H1 (cell line): Measurements from ENCODE around the gene DNAJC16. TPM values are rescaled to one million over a fixed set of nuclear protein-coding genes. Genes with fewer than 3 reads are reported as not detected.

Source experiments
- CTCF ChIA-PET: fragments of 300-600 bp; sonication (Branson Sonifier 250); formaldehyde crosslinking; loops from one replicate; lab custom pipeline; 2021; ENCODE audit not compliant: partially characterized antibody; lab: Charles Lee
- POLR2A ChIA-PET: fragments of 300-600 bp; sonication (Branson Sonifier 250); formaldehyde crosslinking; loops from one replicate; lab custom pipeline; 2021; ENCODE audit warnings: inconsistent platforms; ENCODE audit not compliant: partially characterized antibody; lab: Charles Lee
- DNase-seq, 2 experiments: peaks; one replicate each; pipeline versions ENCODE4 v3.0.0 to v3.0.0-alpha.2; 2010 to 2022; ENCODE audit warnings: low spot score in 2 of 2, low read depth in 1 of 2, mixed read lengths in 1 of 2
- FAIRE-seq: peaks from 2 replicates; lab custom pipeline; 2011; peaks lifted over from hg19 to GRCh38; lab: Jason Lieb, UNC
- H2AFZ ChIP-seq: 2 replicates; pipeline ENCODE4 v1.8.1; 2012; ENCODE audit warnings: low read length, inconsistent platforms
- H2AK5ac ChIP-seq: 2 replicates; pipeline ENCODE4 v1.6.1; 2013; ENCODE audit warnings: low read depth, low read length
- H2BK120ac ChIP-seq: replicated peaks from 2 replicates; pipeline ENCODE3; 2013; ENCODE audit warnings: low read depth, low read length, inconsistent platforms
- H2BK12ac ChIP-seq: 2 replicates; pipeline ENCODE4 v1.6.1; 2013; ENCODE audit warnings: low read depth, low read length
- H2BK15ac ChIP-seq: 2 replicates; pipeline ENCODE4 v1.6.1; 2013; ENCODE audit warnings: low read length
- H2BK20ac ChIP-seq: 2 replicates; pipeline ENCODE4 v1.6.1; 2013; ENCODE audit warnings: low read length
- H2BK5ac ChIP-seq: 2 replicates; pipeline ENCODE4 v1.6.1; 2013; ENCODE audit warnings: low read depth, low read length
- H3K14ac ChIP-seq: 2 replicates; pipeline ENCODE4 v1.6.1; 2013; ENCODE audit warnings: inconsistent platforms; ENCODE audit not compliant: insufficient read length
- H3K18ac ChIP-seq: 2 replicates; pipeline ENCODE4 v1.6.1; 2013; ENCODE audit warnings: low read length; ENCODE audit errors: extremely low read depth
- H3K23ac ChIP-seq: 2 replicates; pipeline ENCODE4 v1.6.1; 2013; ENCODE audit warnings: inconsistent platforms; ENCODE audit not compliant: insufficient read length
- H3K23me2 ChIP-seq: 2 replicates; pipeline ENCODE4 v1.6.1; 2013; ENCODE audit warnings: low read depth, low read length
- H3K27ac ChIP-seq: 2 replicates; pipeline ENCODE4 v1.6.1; 2011; ENCODE audit warnings: low read depth, low read length, inconsistent platforms
- H3K27me3 ChIP-seq, 4 experiments: replicated peaks in 1 of 4; 1 replicate in 1 of 4; 2 replicates in 3 of 4; pipeline versions ENCODE4 v1.6.1 to v1.8.1; 2011 to 2013; ENCODE audit warnings: low read length in 3 of 4, mild to moderate bottlenecking in 3 of 4, inconsistent platforms in 2 of 4, mixed read lengths in 2 of 4, moderate library complexity in 1 of 4; ENCODE audit not compliant: control insufficient read depth in 3 of 4, insufficient read depth in 3 of 4; ENCODE audit errors: extremely low read depth in 1 of 4
- H3K36me3 ChIP-seq, 4 experiments: 2 replicates each; pipeline versions ENCODE4 v1.6.1 to v1.8.1; 2011 to 2013; ENCODE audit warnings: mild to moderate bottlenecking in 4 of 4, low read length in 3 of 4, moderate library complexity in 2 of 4, control low read depth in 1 of 4, inconsistent platforms in 1 of 4; ENCODE audit not compliant: insufficient read depth in 4 of 4, control insufficient read depth in 2 of 4
- H3K4ac ChIP-seq: replicated peaks from 2 replicates; pipeline ENCODE3; 2013; ENCODE audit warnings: low read length, low read depth, mixed read lengths, inconsistent platforms; ENCODE audit not compliant: insufficient read length
- H3K4me1 ChIP-seq, 4 experiments: replicated peaks in 1 of 4; 1 replicate in 1 of 4; 2 replicates in 3 of 4; pipeline versions ENCODE4 v1.6.1 to v1.8.1; 2011 to 2013; ENCODE audit warnings: low read length in 3 of 4, inconsistent platforms in 2 of 4, mixed read lengths in 1 of 4; ENCODE audit not compliant: insufficient read depth in 4 of 4, control insufficient read depth in 3 of 4
- H3K4me2 ChIP-seq, 2 experiments: 2 replicates each; pipeline versions ENCODE4 v1.6.1 to v1.8.1; 2011 to 2013; ENCODE audit warnings: low read depth in 2 of 2, low read length in 2 of 2, control low read depth in 1 of 2, inconsistent platforms in 1 of 2, mild to moderate bottlenecking in 1 of 2; ENCODE audit not compliant: insufficient read depth in 1 of 2
- H3K4me3 ChIP-seq, 4 experiments: fragments of 200-600, 300-600 bp in 1 of 4; sonication (generic), shearing (Covaris generic), sonication (Bioruptor Twin) in 1 of 4; 2 replicates each; pipeline versions ENCODE4 v1.5.1 to v1.8.1; 2011 to 2016; ENCODE audit warnings: low read length in 4 of 4, low read depth in 3 of 4, control low read depth in 2 of 4, inconsistent platforms in 2 of 4, mild to moderate bottlenecking in 2 of 4, mixed read lengths in 1 of 4, moderate library complexity in 1 of 4; ENCODE audit not compliant: insufficient read depth in 2 of 4; ENCODE audit errors: extremely low read depth in 1 of 4
- H3K56ac ChIP-seq: replicated peaks from 2 replicates; pipeline ENCODE3; 2013; ENCODE audit warnings: low read depth, mild to moderate bottlenecking, mixed read lengths, low read length, inconsistent platforms; ENCODE audit not compliant: insufficient read length
- H3K79me1 ChIP-seq: 2 replicates; pipeline ENCODE4 v1.6.1; 2013; ENCODE audit warnings: low read depth, low read length, control low read depth
- H3K79me2 ChIP-seq, 2 experiments: 2 replicates each; pipeline versions ENCODE4 v1.6.1 to v1.8.1; 2012 to 2013; ENCODE audit warnings: low read length in 2 of 2, mild to moderate bottlenecking in 2 of 2, inconsistent platforms in 1 of 2; ENCODE audit not compliant: insufficient read depth in 2 of 2, control insufficient read depth in 1 of 2
- H3K9ac ChIP-seq, 4 experiments: replicated peaks in 1 of 4; 1 replicate in 1 of 4; 2 replicates in 3 of 4; pipeline versions ENCODE4 v1.6.1 to v1.8.1; 2011 to 2013; ENCODE audit warnings: low read depth in 3 of 4, low read length in 3 of 4, control low read depth in 2 of 4, mild to moderate bottlenecking in 2 of 4, moderate library complexity in 2 of 4, inconsistent platforms in 1 of 4; ENCODE audit errors: extremely low read depth in 1 of 4
- H3K9me3 ChIP-seq, 2 experiments: 2 replicates each; pipeline versions ENCODE4 v1.6.1 to v1.8.1; 2012 to 2013; ENCODE audit warnings: mild to moderate bottlenecking in 2 of 2, moderate library complexity in 2 of 2, control low read depth in 1 of 2, inconsistent platforms in 1 of 2, low read depth in 1 of 2, low read length in 1 of 2, mixed read lengths in 1 of 2; ENCODE audit not compliant: insufficient read depth in 2 of 2
- H4K20me1 ChIP-seq, 2 experiments: replicated peaks in 1 of 2; 2 replicates each; pipeline versions ENCODE3 to v1.8.1; 2011 to 2013; ENCODE audit warnings: inconsistent platforms in 2 of 2, low read length in 2 of 2, mild to moderate bottlenecking in 1 of 2; ENCODE audit not compliant: insufficient read depth in 2 of 2, control insufficient read depth in 1 of 2
- H4K5ac ChIP-seq: 2 replicates; pipeline ENCODE4 v1.6.1; 2013; ENCODE audit warnings: low read length, low read depth, mixed read lengths, inconsistent platforms; ENCODE audit not compliant: insufficient read length
- H4K8ac ChIP-seq: 2 replicates; pipeline ENCODE4 v1.8.0; 2013; ENCODE audit warnings: mild to moderate bottlenecking, moderate library complexity, low read length, inconsistent platforms; ENCODE audit not compliant: insufficient read depth; ENCODE audit errors: extremely low read depth
- H4K91ac ChIP-seq: replicated peaks from 2 replicates; pipeline ENCODE3; 2013; ENCODE audit warnings: low read length, mixed read lengths, inconsistent platforms; ENCODE audit not compliant: insufficient read length
- EP300 ChIP-seq, 2 experiments: IDR thresholded peaks; 1 replicate in 1 of 2; 2 replicates in 1 of 2; pipeline ENCODE4 v1.6.1; 2011 to 2012; ENCODE audit warnings: low read depth in 2 of 2, low read length in 2 of 2, mild to moderate bottlenecking in 2 of 2, borderline replicate concordance in 1 of 2, inconsistent platforms in 1 of 2, moderate library complexity in 1 of 2
- FOSL1 ChIP-seq: IDR thresholded peaks from 2 replicates; pipeline ENCODE4 v1.6.1; 2011; ENCODE audit warnings: mild to moderate bottlenecking, low read depth, low read length, moderate library complexity; ENCODE audit not compliant: insufficient read depth
- GABPA ChIP-seq: IDR thresholded peaks from 2 replicates; pipeline ENCODE4 v1.6.1; 2011; ENCODE audit warnings: mild to moderate bottlenecking, low read length, moderate library complexity, borderline replicate concordance; ENCODE audit not compliant: insufficient read depth
- GTF2F1 ChIP-seq: IDR thresholded peaks from 2 replicates; pipeline ENCODE4 v1.6.1; 2012; ENCODE audit warnings: low read depth, low read length, improper control_type of control experiment, borderline replicate concordance
- KDM4A ChIP-seq: IDR thresholded peaks from one replicate; pipeline ENCODE4 v1.7.1; 2012; ENCODE audit warnings: low read depth, mild to moderate bottlenecking, moderate library complexity, low read length, inconsistent platforms; ENCODE audit not compliant: severe bottlenecking
- KDM5A ChIP-seq: fragments of 200-600 bp; IDR thresholded peaks from 2 replicates; pipeline ENCODE4 v1.7.1; 2012; ENCODE audit warnings: mild to moderate bottlenecking, low read length, inconsistent platforms, mixed read lengths
- MAFK ChIP-seq: IDR thresholded peaks from 2 replicates; pipeline ENCODE4 v1.6.1; 2012; ENCODE audit warnings: low read depth, mild to moderate bottlenecking, improper control_type of control experiment, low read length
- POLR2A ChIP-seq, 2 experiments: IDR thresholded peaks; 1 replicate in 1 of 2; 2 replicates in 1 of 2; pipeline ENCODE4 v1.6.1; 2011; ENCODE audit warnings: low read depth in 2 of 2, low read length in 2 of 2, mild to moderate bottlenecking in 2 of 2; ENCODE audit errors: control extremely low read depth in 1 of 2
- POLR2AphosphoS5 ChIP-seq: IDR thresholded peaks from 2 replicates; pipeline ENCODE4 v1.6.1; 2011; ENCODE audit warnings: low read depth, low read length
- RBBP5 ChIP-seq: IDR thresholded peaks from 2 replicates; pipeline ENCODE4 v1.7.1; 2012; ENCODE audit warnings: low read depth, mild to moderate bottlenecking, inconsistent platforms, low read length, moderate library complexity, borderline replicate concordance
- SP4 ChIP-seq: IDR thresholded peaks from 2 replicates; pipeline ENCODE4 v1.6.1; 2012; ENCODE audit warnings: low read length, inconsistent platforms
- WGBS, 2 experiments: shearing (Covaris generic) in 1 of 2; methylation state at CpG; one replicate each; pipeline versions ENCODE4 v1.1.6 to v1.1.7; 2013 to 2015; ENCODE audit warnings: low lambda C conversion rate in 2 of 2, mixed read lengths in 2 of 2, inconsistent platforms in 1 of 2, low coverage in 1 of 2, missing lambda C conversion rate in 1 of 2; ENCODE audit not compliant: insufficient replicate concordance in 2 of 2, insufficient coverage in 1 of 2, insufficient read length in 1 of 2; ENCODE audit errors: extremely low coverage in 1 of 2, missing lambda C conversion rate in 1 of 2; 5-methylcytosine and 5-hydroxymethylcytosine counted together
- polyA plus RNA-seq, 7 experiments: library from polyadenylated mRNA; depleted of rRNA in 3 of 7; stranded (reverse) in 5 of 7; unstranded in 2 of 7; fragments of >200 nt in 5 of 7; fragments of 200-250 nt in 2 of 7; gene quantifications; 1 replicate in 5 of 7; 2 replicates in 1 of 7; 4 replicates in 1 of 7; pipeline versions ENCODE4 v1.2.1 to v1.2.3, GENCODE V29; 2011 to 2013; ENCODE audit warnings: missing spikeins in 2 of 7, mixed read lengths in 2 of 7
- total RNA-seq: library from RNA; stranded (reverse); fragmentation: NEBNext Ultra II Directional; extraction: Animal tissue kit (Norgen Biotek cat#: 25700); gene quantifications from 2 replicates; pipeline ENCODE4 v1.2.1, GENCODE V29; 2021

DNAJC16 gene
- total and polyA plus RNA-seq, 2 of the 8 experiments (the other 6 are each of a cell fraction or from before 2014, with no cell fraction given) = 7.9 to 23.3 TPM

GRCh38 chr1:15603050-15603965 is 76.7 kb downstream of the DNAJC16 start:
- Histone ChIP-seq H3K4me2 (peak overlapping the region; percentile 68 to 88), H3K14ac (no peak overlapping the region), H3K56ac (no peak overlapping the region), H3K27me3 (peaks cover 2 to 11% (median 9%) of the 10 kb centered on the region in 4 experiments), H2BK12ac (no peak overlapping the region), H3K4ac (no peak overlapping the region), H3K27ac (no peak overlapping the region), H3K9me3 (no peaks in the 10 kb centered on the region; a peak in 1 of 4 replicates), H4K5ac (peak overlapping the region; percentile 2), H3K4me3 (peak overlapping the region; percentile 52 to 75 (median 63)), H2AFZ (peak overlapping the region; percentile 58), H2BK5ac (no peak overlapping the region), H3K36me3 (no peaks in the 10 kb centered on the region), H3K79me2 (no peaks in the 10 kb centered on the region), H3K79me1 (no peaks in the 10 kb centered on the region), H3K18ac (no peak overlapping the region), H2BK20ac (no peak overlapping the region), H4K91ac (no peak overlapping the region), H2AK5ac (no peak overlapping the region), H4K20me1 (no peaks in the 10 kb centered on the region), H3K9ac (peak overlapping the region in 3 of 4 experiments; percentile 41 to 67 (median 64); a peak in 5 of 7 replicates), H3K23ac (no peak overlapping the region), H4K8ac (peak overlapping the region; percentile 92), H3K4me1 (peaks cover 0 to 7% (median 4%) of the 10 kb centered on the region in 4 experiments; a peak in 3 of 7 replicates), H2BK120ac (no peak overlapping the region), H2BK15ac (no peak overlapping the region), H3K23me2 (peaks cover 9% of the 10 kb centered on the region; the same call in 1 of the 2 replicates)
- 10 to 100% methylated on average over 2 to 55 of the region's 56 CpGs for WGBS, 2 experiments
- DNase-seq (peak; percentile 81 to 96), FAIRE-seq (peak; percentile 66)
- CTCF ChIA-PET = interaction anchor here (0.6 to 3.2 kb wide), 3 partner anchors 9 to 138 kb away, joined by 3 to 13 read pairs (median 4); partner anchors contain the start of gene TMEM82
- POLR2A ChIA-PET = interaction anchor here (0.7 to 4.4 kb wide), 6 partner anchors 9 to 204 kb away, joined by 3 to 37 read pairs (median 6); partner anchors contain the start of gene DDI2
- no peak for TF ChIP-seq FOSL1
- no peak for TF ChIP-seq SP4
- TF ChIP-seq POLR2AphosphoS5 = no peak
- no peak for TF ChIP-seq EP300 (IDR thresholded peaks at IDR 0.05; ENCODE audit: borderline replicate concordance in 1 of 2, low read depth in 2 of 2, low read length in 2 of 2)
- no peak for TF ChIP-seq GABPA
- TF ChIP-seq RBBP5 = peak; percentile 48
- TF ChIP-seq MAFK = no peak
- TF ChIP-seq POLR2A (IDR thresholded peaks at IDR 0.05; ENCODE audit: control extremely low read depth in 1 of 2, low read depth in 2 of 2, low read length in 2 of 2) = 0 out of 3 replicates have a peak, but pooled peaks of 1 of the 2 experiments have one; percentile 34
- TF ChIP-seq KDM4A = peak; percentile 77
- TF ChIP-seq KDM5A = no peak
- TF ChIP-seq GTF2F1 = no peak
